Ishikawa (cell line): Measurements from ENCODE around the gene CLDN22.

Source experiments
- CEBPB ChIP-seq: IDR thresholded peaks from 2 replicates; pipeline ENCODE4 v1.6.1; 2012
- CREB1 ChIP-seq: IDR thresholded peaks from 2 replicates; pipeline ENCODE4 v1.6.1; 2012; ENCODE audit warnings: low read depth
- EGR1 ChIP-seq: IDR thresholded peaks from 2 replicates; pipeline ENCODE4 v1.6.1; 2012
- EP300 ChIP-seq: IDR thresholded peaks from 2 replicates; pipeline ENCODE4 v1.6.1; 2012; ENCODE audit warnings: borderline replicate concordance
- FOXM1 ChIP-seq: IDR thresholded peaks from 2 replicates; pipeline ENCODE4 v1.6.1; 2012; ENCODE audit warnings: low read depth, borderline replicate concordance
- NFIC ChIP-seq: IDR thresholded peaks from 2 replicates; pipeline ENCODE4 v1.6.1; 2012
- RAD21 ChIP-seq: IDR thresholded peaks from 2 replicates; pipeline ENCODE4 v1.6.1; 2012; ENCODE audit warnings: low read depth
- TAF1 ChIP-seq: IDR thresholded peaks from 2 replicates; pipeline ENCODE4 v1.6.1; 2012; ENCODE audit warnings: low read depth, mild to moderate bottlenecking
- TCF12 ChIP-seq: IDR thresholded peaks from 2 replicates; pipeline ENCODE4 v1.6.1; 2012; ENCODE audit warnings: low read depth
- TEAD4 ChIP-seq: IDR thresholded peaks from 2 replicates; pipeline ENCODE4 v1.6.1; 2012
- YY1 ChIP-seq: IDR thresholded peaks from 2 replicates; pipeline ENCODE4 v1.6.1; 2012; ENCODE audit warnings: low read depth
- ZBTB7A ChIP-seq: IDR thresholded peaks from 2 replicates; pipeline ENCODE4 v1.6.1; 2012; ENCODE audit warnings: low read depth
- TF ChIP-seq, protein P1 (sequence below): IDR thresholded peaks from 2 replicates; pipeline ENCODE4 v1.6.1; 2012; ENCODE audit warnings: low read depth, mild to moderate bottlenecking
- TF ChIP-seq, protein P2 (sequence below): IDR thresholded peaks from 2 replicates; pipeline ENCODE4 v1.6.1; 2012
- TF ChIP-seq, protein P3 (sequence below): IDR thresholded peaks from 2 replicates; pipeline ENCODE4 v1.6.1; 2012

CLDN22 gene

DNA sequence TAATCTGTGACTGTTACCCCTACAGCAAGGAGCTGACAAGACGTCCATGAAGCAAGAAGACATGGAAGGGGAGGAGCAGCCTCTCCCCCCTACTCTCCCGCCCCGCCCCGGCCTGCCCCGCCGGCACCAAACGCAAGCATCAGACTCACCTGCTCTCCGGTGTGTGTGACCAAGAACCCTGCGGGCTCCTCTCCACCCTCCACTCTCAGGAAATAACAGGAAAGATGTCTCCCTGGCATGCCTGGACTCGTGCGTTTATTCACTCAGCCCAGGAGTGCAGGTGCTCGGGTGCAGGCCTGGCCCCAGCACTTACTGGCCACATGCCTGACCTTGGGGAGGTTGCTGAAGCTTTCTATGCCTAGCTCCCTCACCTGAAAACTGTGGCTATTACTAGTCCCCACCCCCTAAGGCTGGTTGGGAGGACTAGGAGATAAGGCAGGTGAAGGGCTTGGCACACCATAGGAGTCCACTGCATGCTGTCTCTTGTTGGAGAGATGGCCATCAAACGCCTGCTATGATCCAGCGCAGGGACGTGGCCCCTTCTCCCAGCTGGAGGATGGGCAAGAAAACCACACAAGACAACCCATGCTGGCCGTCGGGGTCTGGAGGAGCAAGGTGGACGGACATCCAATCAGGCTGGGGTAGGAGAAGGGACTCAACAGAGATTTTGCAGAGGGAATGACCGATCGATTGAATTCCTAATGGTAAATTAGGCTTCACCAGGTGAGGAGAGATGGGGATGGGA lies 37.0 kb upstream of the CLDN22 start:
- TF ChIP-seq EP300 (no peak), TAF1 (no peak), EGR1 (no peak), ZBTB7A (no peak), FOXM1 (no peak), CREB1 (no peak), RAD21 (no peak), NFIC (no peak), TCF12 (no peak), TEAD4 (no peak), CEBPB (no peak)
- TF ChIP-seq, protein P1, sequence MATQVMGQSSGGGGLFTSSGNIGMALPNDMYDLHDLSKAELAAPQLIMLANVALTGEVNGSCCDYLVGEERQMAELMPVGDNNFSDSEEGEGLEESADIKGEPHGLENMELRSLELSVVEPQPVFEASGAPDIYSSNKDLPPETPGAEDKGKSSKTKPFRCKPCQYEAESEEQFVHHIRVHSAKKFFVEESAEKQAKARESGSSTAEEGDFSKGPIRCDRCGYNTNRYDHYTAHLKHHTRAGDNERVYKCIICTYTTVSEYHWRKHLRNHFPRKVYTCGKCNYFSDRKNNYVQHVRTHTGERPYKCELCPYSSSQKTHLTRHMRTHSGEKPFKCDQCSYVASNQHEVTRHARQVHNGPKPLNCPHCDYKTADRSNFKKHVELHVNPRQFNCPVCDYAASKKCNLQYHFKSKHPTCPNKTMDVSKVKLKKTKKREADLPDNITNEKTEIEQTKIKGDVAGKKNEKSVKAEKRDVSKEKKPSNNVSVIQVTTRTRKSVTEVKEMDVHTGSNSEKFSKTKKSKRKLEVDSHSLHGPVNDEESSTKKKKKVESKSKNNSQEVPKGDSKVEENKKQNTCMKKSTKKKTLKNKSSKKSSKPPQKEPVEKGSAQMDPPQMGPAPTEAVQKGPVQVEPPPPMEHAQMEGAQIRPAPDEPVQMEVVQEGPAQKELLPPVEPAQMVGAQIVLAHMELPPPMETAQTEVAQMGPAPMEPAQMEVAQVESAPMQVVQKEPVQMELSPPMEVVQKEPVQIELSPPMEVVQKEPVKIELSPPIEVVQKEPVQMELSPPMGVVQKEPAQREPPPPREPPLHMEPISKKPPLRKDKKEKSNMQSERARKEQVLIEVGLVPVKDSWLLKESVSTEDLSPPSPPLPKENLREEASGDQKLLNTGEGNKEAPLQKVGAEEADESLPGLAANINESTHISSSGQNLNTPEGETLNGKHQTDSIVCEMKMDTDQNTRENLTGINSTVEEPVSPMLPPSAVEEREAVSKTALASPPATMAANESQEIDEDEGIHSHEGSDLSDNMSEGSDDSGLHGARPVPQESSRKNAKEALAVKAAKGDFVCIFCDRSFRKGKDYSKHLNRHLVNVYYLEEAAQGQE, result no peak
- TF ChIP-seq, protein P2, sequence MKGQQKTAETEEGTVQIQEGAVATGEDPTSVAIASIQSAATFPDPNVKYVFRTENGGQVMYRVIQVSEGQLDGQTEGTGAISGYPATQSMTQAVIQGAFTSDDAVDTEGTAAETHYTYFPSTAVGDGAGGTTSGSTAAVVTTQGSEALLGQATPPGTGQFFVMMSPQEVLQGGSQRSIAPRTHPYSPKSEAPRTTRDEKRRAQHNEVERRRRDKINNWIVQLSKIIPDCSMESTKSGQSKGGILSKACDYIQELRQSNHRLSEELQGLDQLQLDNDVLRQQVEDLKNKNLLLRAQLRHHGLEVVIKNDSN, result no peak
- TF ChIP-seq, protein P3, sequence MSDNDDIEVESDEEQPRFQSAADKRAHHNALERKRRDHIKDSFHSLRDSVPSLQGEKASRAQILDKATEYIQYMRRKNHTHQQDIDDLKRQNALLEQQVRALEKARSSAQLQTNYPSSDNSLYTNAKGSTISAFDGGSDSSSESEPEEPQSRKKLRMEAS, result no peak

DNA sequence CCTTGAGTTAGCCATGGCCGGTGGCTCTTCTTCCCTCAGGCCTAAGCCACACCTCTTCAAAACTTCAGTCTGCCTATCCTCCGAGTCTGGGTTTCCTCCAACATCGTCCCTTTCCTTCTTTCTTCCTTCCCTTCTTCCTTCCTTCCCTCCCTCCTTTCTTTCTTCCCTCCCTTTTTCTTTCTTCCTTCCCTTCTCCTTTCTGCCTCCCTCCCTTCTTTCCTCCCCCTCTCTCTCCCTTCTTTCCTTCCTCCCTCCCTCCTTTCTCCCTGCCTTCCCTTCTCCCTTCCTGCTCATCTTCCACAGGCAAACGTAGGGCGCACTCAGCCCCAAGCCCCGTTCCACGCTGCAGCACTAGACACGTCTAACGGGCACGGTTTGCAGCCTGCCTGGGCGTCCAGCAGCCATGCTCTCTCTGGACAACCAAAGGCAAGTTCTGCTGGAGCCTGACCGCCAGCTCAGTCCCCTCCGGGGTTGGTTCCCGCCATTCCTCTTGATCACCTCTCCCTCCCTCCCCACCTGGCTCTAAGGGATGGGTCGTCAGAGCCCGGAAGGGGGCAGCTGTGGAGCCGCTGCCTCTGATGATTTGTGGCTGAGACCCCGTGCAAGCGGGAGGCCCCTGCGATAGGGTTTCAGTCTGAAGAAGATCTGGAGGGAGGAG lies 36.2 kb upstream of the CLDN22 start:
- TF ChIP-seq, protein P3, result no peak
- TF ChIP-seq CREB1 (no peak), EP300 (no peak), TCF12 (no peak), EGR1 (no peak)

DNA sequence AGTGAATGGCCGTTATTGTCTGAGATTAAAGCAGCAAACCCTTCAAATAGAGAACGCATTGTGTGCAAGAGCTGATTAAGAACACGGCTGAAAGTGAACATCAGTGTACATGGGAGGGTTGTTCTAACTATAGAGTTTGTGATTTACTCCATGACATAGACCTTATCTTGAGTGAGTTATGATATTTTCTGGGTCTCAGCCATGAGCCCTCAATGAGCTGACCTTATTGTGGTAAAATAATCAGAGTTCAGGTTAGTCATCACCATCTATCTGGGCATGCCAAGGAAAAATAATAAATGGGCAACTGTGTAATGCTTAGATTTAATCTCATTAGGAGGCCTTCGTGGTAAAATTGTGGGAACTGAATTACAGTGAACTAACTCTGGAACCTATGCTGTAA lies 35.3 kb upstream of the CLDN22 start:
- no peak for TF ChIP-seq CEBPB
- no peak for TF ChIP-seq CREB1
- TF ChIP-seq, protein P2, result no peak
- TF ChIP-seq EP300, result no peak
- TF ChIP-seq TAF1, result no peak
- no peak for TF ChIP-seq NFIC
- no peak for TF ChIP-seq FOXM1

DNA sequence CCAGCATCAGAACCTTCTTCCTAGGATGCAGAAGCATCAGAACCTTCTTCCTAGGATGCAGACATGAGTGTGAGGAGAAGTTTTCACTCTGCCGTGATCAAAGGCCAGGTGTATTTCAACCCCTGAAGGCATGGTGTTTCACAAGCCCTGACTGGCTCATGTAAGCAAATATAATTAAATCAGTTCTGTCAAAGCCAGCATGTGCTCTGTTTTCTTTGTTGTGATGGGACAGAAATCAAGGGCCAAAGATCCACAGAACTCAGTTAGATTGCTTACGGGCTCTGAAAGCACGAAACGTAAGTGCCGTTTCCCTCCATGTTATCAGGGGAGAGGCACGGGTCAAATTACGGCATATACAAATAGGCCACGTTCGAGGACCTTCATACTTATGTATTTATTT lies 34.1 kb upstream of the CLDN22 start:
- no peak for TF ChIP-seq TCF12
- TF ChIP-seq EGR1, result no peak
- TF ChIP-seq CREB1, result no peak
- TF ChIP-seq, protein P3, result no peak
- no peak for TF ChIP-seq ZBTB7A
- TF ChIP-seq TEAD4, result no peak
- no peak for TF ChIP-seq NFIC
- no peak for TF ChIP-seq YY1
- no peak for TF ChIP-seq RAD21
- TF ChIP-seq CEBPB, result no peak
- TF ChIP-seq, protein P2, result no peak
- no peak for TF ChIP-seq FOXM1
- TF ChIP-seq EP300, result no peak
- TF ChIP-seq, protein P1, result no peak
- TF ChIP-seq TAF1, result no peak

DNA sequence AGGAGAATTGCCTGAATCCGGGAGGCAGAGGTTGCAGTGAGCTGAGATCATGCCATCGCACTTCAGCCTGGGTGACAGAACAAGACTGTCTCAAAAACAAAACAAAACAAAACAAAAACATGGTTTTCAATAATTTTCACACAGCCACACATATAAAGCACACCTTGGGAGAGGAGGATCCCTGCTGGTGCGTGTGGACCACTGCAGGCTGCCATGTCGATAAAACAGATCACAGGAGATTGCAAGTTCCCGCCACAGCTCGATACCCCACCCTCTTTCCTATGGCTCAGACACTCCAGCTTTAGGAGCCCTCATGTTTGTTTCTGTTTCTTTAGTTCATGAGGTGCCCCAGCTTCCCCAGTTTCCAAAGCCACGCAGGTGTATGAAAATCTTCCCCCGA lies 33.5 kb upstream of the CLDN22 start:
- TF ChIP-seq FOXM1, result no peak
- TF ChIP-seq RAD21, result peak; percentile 11; the same call in 1 of the 2 replicates

DNA sequence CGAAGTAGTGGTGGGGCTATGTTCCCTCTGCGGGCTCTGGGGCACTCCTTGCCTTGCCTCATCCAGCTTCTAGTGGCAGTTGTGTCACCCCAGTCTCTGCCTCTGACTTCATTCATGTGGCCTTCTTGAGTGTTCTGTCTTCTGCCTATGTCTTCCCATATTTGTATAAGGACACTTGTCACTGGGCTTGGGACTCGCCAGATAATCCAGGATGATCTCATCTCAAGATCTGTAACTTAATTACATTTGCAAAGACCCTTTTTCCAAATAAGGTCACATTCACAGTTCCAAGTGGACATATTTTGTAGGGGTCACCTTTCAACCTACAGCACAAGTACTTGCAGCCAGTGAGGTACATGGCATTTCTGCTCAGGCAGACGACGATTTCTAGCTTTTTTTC lies 32.5 kb upstream of the CLDN22 start:
- TF ChIP-seq, protein P2, result no peak
- no peak for TF ChIP-seq ZBTB7A
- TF ChIP-seq YY1, result no peak
- no peak for TF ChIP-seq EP300
- TF ChIP-seq FOXM1, result no peak
- no peak for TF ChIP-seq RAD21
- no peak for TF ChIP-seq NFIC
- TF ChIP-seq, protein P3, result no peak
- no peak for TF ChIP-seq TEAD4
- no peak for TF ChIP-seq CEBPB
- TF ChIP-seq TAF1, result no peak
- TF ChIP-seq CREB1, result no peak
- TF ChIP-seq EGR1, result no peak
- TF ChIP-seq, protein P1, result no peak
- TF ChIP-seq TCF12, result no peak
